ENCODE measurements around the gene DNAL4.

The DNAL4 gene

DNA sequence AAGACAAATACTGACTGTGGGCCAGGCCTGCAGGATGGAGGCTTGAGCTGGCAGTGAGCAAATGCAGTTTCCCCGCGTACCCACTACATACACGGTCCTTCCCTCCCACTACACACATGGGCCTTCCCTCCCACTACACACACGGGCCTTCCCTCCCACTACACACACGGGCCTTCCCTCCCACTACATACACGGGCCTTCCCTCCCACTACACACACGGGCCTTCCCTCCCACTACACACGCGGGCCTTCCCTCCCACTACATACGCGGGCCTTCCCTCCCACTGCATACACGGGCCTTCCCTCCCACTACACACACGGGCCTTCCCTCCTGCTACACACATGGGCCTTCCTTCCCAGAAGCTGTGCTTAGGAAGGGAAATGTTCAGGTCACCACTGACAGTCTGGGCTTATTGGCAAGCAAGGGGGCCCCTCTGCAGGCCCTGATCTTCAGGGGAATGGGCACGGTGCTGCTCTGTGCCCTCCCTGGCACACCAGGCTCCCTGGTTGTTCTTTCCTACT is 10.8 kb downstream of the DNAL4 start:
- DNase-seq (ENCODE audit: low read depth) = no peak
- TF ChIP-seq, protein P1, sequence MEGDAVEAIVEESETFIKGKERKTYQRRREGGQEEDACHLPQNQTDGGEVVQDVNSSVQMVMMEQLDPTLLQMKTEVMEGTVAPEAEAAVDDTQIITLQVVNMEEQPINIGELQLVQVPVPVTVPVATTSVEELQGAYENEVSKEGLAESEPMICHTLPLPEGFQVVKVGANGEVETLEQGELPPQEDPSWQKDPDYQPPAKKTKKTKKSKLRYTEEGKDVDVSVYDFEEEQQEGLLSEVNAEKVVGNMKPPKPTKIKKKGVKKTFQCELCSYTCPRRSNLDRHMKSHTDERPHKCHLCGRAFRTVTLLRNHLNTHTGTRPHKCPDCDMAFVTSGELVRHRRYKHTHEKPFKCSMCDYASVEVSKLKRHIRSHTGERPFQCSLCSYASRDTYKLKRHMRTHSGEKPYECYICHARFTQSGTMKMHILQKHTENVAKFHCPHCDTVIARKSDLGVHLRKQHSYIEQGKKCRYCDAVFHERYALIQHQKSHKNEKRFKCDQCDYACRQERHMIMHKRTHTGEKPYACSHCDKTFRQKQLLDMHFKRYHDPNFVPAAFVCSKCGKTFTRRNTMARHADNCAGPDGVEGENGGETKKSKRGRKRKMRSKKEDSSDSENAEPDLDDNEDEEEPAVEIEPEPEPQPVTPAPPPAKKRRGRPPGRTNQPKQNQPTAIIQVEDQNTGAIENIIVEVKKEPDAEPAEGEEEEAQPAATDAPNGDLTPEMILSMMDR (IDR thresholded peaks at IDR 0.05; ENCODE audit: control insufficient read depth, extremely low read depth, insufficient read depth) = no peak

DNA sequence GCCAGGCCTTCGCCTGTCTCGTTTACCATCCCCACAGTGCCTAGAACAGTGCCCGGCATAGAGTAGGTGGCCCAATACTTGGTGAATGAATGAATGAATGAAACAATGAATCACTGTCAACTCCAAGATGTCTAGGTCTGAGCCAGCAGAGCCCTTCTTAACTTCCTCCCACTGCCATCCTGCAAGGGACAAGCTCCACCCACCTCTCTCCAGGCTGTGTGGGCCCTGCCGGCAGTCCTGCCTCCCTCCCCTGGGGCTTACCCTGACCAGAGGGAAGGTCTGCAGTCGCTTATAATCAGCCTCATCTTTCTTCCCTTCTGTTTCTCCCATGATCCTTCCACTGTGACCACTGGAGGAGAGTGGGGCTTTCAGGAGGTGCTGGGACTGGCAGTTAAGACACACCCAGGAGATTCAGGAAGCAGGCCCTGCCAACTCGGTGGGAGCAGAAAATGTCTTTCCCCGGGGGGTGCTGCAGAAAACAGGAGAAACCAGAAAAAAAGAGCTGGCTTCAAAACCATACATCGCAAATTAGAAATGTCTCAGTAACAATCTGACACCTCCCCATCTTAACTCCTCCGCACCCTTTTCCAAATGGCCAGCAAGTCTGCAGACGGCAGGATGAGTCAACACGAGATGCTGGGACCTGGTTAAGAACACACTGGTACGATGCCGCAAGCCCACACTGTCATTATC is 11.4 kb downstream of the DNAL4 start:
- no peak for DNase-seq (ENCODE audit: low read depth)
- TF ChIP-seq, protein P1 (IDR thresholded peaks at IDR 0.05; ENCODE audit: control insufficient read depth, extremely low read depth, insufficient read depth) = no peak
- no peak overlapping the region for H3K4me3 ChIP-seq (ENCODE audit: low read depth, low read length)

More for the DNA sequence above, 10.8 kb downstream of the DNAL4 start:
- no peak overlapping the region for H3K4me3 ChIP-seq (ENCODE audit: low read depth, low read length)

DNA sequence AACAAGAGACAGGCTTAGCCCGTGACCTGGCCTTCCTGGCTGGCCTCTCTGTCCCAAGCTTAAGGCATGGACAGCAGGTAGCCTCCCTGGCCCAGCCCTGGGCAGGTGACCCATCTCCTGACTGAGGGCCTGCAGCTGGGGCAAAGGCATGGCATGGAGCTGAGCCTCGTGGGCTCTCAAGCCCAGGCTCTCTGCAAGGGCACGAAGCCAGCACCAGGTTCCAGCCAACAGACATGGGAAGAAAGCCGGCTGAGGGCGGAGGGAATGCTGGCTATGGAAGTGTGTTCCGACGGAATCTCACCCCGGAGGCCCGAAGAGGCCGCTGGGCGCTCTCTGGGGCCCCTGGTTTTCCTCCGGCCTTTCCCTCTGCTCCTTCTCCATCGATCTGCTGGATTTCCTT is 12.9 kb downstream of the DNAL4 start:
- TF ChIP-seq, protein P1 (IDR thresholded peaks at IDR 0.05; ENCODE audit: control insufficient read depth, extremely low read depth, insufficient read depth) = no peak
- no peak for DNase-seq (ENCODE audit: low read depth)
- H3K4me3 ChIP-seq (ENCODE audit: low read depth, low read length) = no peak overlapping the region

DNA sequence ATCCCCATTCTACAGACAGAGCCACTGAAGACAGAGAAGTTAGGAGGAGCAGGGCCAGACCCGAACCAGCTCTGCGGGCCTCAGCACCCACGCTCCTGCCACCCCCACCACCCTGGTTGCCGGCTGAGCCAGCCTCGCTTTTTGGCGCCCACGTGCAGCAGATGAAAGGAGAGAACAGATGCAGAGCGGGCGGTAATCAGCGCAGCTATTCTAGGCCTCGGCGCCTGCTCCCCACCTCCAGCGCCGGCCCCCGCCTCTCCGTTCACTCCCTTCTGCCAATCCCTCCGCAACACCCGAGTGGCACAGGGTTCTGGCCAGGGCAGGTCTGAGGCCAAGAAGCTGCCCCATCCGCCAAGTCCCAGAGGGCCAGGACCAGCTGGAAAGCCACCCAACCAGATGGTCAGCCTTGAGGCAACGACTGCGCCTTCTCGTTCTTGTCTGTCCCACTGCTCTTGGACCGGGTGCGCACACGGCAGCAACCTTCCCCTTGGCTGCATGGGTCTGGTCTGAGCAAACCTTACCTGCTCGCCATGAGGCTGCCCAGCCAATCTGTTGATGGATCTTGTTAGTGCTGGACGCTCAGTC is 16.8 kb downstream of the DNAL4 start:
- H3K4me3 ChIP-seq (ENCODE audit: low read depth, low read length) = no peak overlapping the region
- TF ChIP-seq, protein P1 (IDR thresholded peaks at IDR 0.05; ENCODE audit: control insufficient read depth, extremely low read depth, insufficient read depth) = no peak
- no peak for DNase-seq (ENCODE audit: low read depth)

DNA sequence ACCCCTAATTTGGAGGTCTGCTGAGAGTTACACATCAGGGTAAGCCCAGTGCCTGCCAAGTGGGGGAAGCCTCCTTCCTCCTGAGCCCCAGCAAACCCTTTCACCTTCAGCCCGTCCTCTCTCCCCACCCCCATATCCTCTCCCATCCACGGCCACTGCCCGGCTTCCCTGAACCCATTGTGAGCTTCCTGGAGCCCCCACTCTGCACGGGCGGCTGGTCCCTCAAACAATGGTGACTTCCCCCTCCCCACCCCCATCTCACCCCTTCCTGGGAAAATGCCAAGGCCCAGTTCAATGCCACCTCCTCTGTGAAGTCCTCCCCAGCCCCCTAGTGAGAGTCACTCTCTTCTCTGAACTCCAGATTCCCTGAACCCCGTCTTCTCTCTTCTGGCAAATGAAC is 17.9 kb downstream of the DNAL4 start:
- TF ChIP-seq, protein P1 (IDR thresholded peaks at IDR 0.05; ENCODE audit: control insufficient read depth, extremely low read depth, insufficient read depth) = no peak

DNA sequence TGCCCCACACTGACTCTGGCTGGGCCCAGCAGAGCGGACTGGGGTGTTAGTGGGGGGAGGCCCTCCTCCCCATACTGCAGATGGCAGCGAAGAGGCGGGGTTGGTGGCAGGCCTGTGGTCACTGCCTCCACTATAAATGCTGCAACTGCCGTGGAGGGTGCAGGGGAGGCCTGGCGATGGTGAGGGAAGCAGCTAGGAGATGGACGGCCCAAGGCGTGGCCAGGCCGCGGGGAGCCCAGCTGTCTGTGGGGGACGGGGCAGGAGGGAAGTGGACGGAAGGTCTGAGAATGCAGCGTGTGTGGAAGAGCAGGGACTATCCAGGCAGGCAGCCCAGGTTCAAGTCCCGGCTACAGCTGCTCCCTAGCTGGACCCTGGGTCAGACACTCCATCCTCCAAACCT is 18.3 kb downstream of the DNAL4 start:
- H3K4me3 ChIP-seq (ENCODE audit: low read depth, low read length) = no peak overlapping the region
- DNase-seq (ENCODE audit: low read depth) = no peak
- TF ChIP-seq, protein P1 (IDR thresholded peaks at IDR 0.05; ENCODE audit: control insufficient read depth, extremely low read depth, insufficient read depth) = no peak

More for the DNA sequence above, 17.9 kb downstream of the DNAL4 start:
- no peak for DNase-seq (ENCODE audit: low read depth)
- H3K4me3 ChIP-seq (ENCODE audit: low read depth, low read length) = no peak overlapping the region
